Liver (tissue), 9 donors: ENCODE results near the gene DCXR. TPM values are rescaled to one million over a fixed set of nuclear protein-coding genes. Genes with fewer than 3 reads are reported as not detected.
A peak's percentile ranks its signal among the peaks of the same experiment; 100 is the strongest.

Source experiments
- DNase-seq: peaks from one replicate; pipeline ENCODE4 v3.0.0-alpha.2; 2017; ENCODE audit warnings: low spot score
- H3K27ac ChIP-seq, 2 donors: one replicate each; pipeline ENCODE4 v1.7.0; 2013; ENCODE audit warnings: inconsistent platforms in 2 of 2, low read length in 2 of 2, control low read depth in 1 of 2, low read depth in 1 of 2, mild to moderate bottlenecking in 1 of 2
- H3K27me3 ChIP-seq, 4 donors: one replicate each; pipeline versions ENCODE4 v1.6.1 to v1.7.0; 2013; ENCODE audit warnings: low read length in 3 of 4, inconsistent platforms in 1 of 4, mild to moderate bottlenecking in 1 of 4, moderate library complexity in 1 of 4; ENCODE audit not compliant: control insufficient read depth in 4 of 4, insufficient read depth in 4 of 4
- H3K36me3 ChIP-seq, 4 donors: one replicate each; pipeline versions ENCODE4 v1.6.1 to v1.7.0; 2013; ENCODE audit warnings: low read length in 3 of 4, mild to moderate bottlenecking in 3 of 4, low read depth in 1 of 4, moderate library complexity in 1 of 4; ENCODE audit not compliant: control insufficient read depth in 4 of 4, insufficient read depth in 3 of 4
- H3K4me1 ChIP-seq, 4 donors: one replicate each; pipeline versions ENCODE4 v1.6.1 to v1.7.0; 2013; ENCODE audit warnings: low read length in 3 of 4, mild to moderate bottlenecking in 3 of 4, moderate library complexity in 1 of 4; ENCODE audit not compliant: control insufficient read depth in 4 of 4, insufficient read depth in 4 of 4
- H3K4me3 ChIP-seq, 3 donors: one replicate each; pipeline versions ENCODE4 v1.6.1 to v1.7.0; 2013; ENCODE audit warnings: low read length in 3 of 3, control low read depth in 1 of 3, low read depth in 1 of 3, mild to moderate bottlenecking in 1 of 3
- H3K9ac ChIP-seq, 2 donors: one replicate each; pipeline ENCODE4 v1.7.0; 2013; ENCODE audit warnings: low read length in 2 of 2, mild to moderate bottlenecking in 2 of 2, moderate library complexity in 2 of 2, control low read depth in 1 of 2, low read depth in 1 of 2
- H3K9me3 ChIP-seq, 4 donors: one replicate each; pipeline versions ENCODE4 v1.6.1 to v1.7.0; 2013; ENCODE audit warnings: low read length in 3 of 4; ENCODE audit not compliant: control insufficient read depth in 4 of 4
- FOXA1 ChIP-seq: IDR thresholded peaks from 2 replicates; pipeline ENCODE4 v1.6.1; 2016; ENCODE audit warnings: antibody characterized with exemption
- GABPA ChIP-seq, 2 donors: IDR thresholded peaks in 1 of 2; conservative IDR thresholded peaks in 1 of 2; 2 replicates each; pipeline ENCODE4 v1.6.1; 2016; ENCODE audit warnings: antibody characterized with exemption in 2 of 2, mild to moderate bottlenecking in 1 of 2, moderate library complexity in 1 of 2
- HNF4A ChIP-seq, 2 donors: conservative IDR thresholded peaks; 2 replicates each; pipeline ENCODE4 v1.6.1; 2016; ENCODE audit warnings: antibody characterized with exemption in 2 of 2, mild to moderate bottlenecking in 2 of 2
- HNF4G ChIP-seq: IDR thresholded peaks from 2 replicates; pipeline ENCODE4 v1.6.1; 2016; ENCODE audit warnings: antibody characterized with exemption
- JUND ChIP-seq, 2 donors: IDR thresholded peaks; 2 replicates each; pipeline ENCODE4 v1.6.1; 2016; ENCODE audit warnings: antibody characterized with exemption in 2 of 2
- NR2F2 ChIP-seq: IDR thresholded peaks from 2 replicates; pipeline ENCODE4 v1.6.1; 2016; ENCODE audit warnings: antibody characterized with exemption
- RAD21 ChIP-seq, 2 donors: IDR thresholded peaks; 2 replicates each; pipeline ENCODE4 v1.6.1; 2016; ENCODE audit warnings: antibody characterized with exemption in 2 of 2, mild to moderate bottlenecking in 2 of 2
- RXRA ChIP-seq, 2 donors: IDR thresholded peaks; 2 replicates each; pipeline ENCODE4 v1.6.1; 2017 to 2018; ENCODE audit warnings: antibody characterized with exemption in 2 of 2, mild to moderate bottlenecking in 1 of 2
- SP1 ChIP-seq: IDR thresholded peaks from 2 replicates; pipeline ENCODE4 v1.6.1; 2018; ENCODE audit warnings: antibody characterized with exemption, mild to moderate bottlenecking
- TAF1 ChIP-seq: conservative IDR thresholded peaks from 2 replicates; pipeline ENCODE4 v1.6.1; 2016; ENCODE audit warnings: antibody characterized with exemption, mild to moderate bottlenecking
- YY1 ChIP-seq: IDR thresholded peaks from 2 replicates; pipeline ENCODE4 v1.6.1; 2016; ENCODE audit warnings: antibody characterized with exemption, mild to moderate bottlenecking
- WGBS: extraction: QIAGEN DNeasy Blood & Tissue Kit; methylation state at CpG from one replicate; pipeline ENCODE4 v1.1.7; 2013; 5-methylcytosine and 5-hydroxymethylcytosine counted together
- polyA plus RNA-seq, 2 donors: library from polyadenylated mRNA; stranded (reverse) in 1 of 2; unstranded in 1 of 2; fragments of 200-250 nt in 1 of 2; fragments of >200 nt in 1 of 2; fragmentation: Nextera tagmentation in 1 of 2; extraction: Ambion mirVana in 1 of 2; gene quantifications; one replicate each; pipeline versions ENCODE4 v1.2.1 to v1.2.3, GENCODE V29; 2013 to 2015
- total RNA-seq, 2 donors: library from RNA; depleted of rRNA; stranded (reverse); fragments of >200 nt; gene quantifications; one replicate each; pipeline ENCODE4 v1.2.3, GENCODE V29; 2014
- TF ChIP-seq, protein P1 (sequence below): IDR thresholded peaks from 2 replicates; pipeline ENCODE4 v1.6.1; 2016; ENCODE audit warnings: antibody characterized with exemption
- TF ChIP-seq, protein P2 (sequence below): IDR thresholded peaks from 2 replicates; pipeline ENCODE4 v1.6.1; 2016; ENCODE audit warnings: antibody characterized with exemption
- TF ChIP-seq, protein P3 (sequence below): IDR thresholded peaks from 2 replicates; pipeline ENCODE4 v1.6.1; 2016; ENCODE audit warnings: antibody characterized with exemption
- TF ChIP-seq, protein P4 (sequence below): fragments of 150-350 bp; IDR thresholded peaks from 2 replicates; pipeline ENCODE4 v1.5.1; 2017; ENCODE audit warnings: improper control_type of control experiment, low read depth, low read length; ENCODE audit not compliant: missing input control
- TF ChIP-seq, protein P5 (sequence below): IDR thresholded peaks from 2 replicates; pipeline ENCODE4 v1.6.1; 2016; ENCODE audit warnings: antibody characterized with exemption, mild to moderate bottlenecking
- donor health status: healthy.
- donor health status: healthy.
- donor health status: healthy.
- donor health status: healthy.
- donor health status: healthy.

The DCXR gene
- total and polyA plus RNA-seq, 4 donors: 58.6 to 1,190 (median 585) TPM

DNA sequence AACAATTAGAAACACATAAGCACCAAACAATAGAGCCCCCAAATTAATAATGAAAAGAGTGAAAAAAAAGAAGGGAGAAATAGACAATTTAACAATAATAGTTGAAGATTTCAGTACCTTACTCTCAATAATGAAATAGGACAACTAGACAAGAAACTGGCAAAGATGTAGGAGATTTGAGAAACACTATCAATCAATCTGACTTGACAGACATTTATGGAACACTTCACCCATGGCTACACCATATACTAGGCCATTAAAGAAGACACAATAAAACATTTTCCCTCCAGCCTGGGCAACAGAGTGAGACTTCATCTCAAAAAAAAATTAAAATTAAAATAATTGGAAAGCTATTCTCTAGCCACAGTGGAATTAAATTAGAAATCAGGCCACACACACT lies 33.1 kb upstream of the DCXR start:
- no peaks in the 10 kb centered on the region for H3K27me3 ChIP-seq
- no peak overlapping the region for H3K4me3 ChIP-seq
- no peak overlapping the region for H3K9ac ChIP-seq
- TF ChIP-seq JUND (IDR thresholded peaks at IDR 0.05) (no peak), HNF4A (conservative IDR thresholded peaks at IDR 0.05) (no peak), HNF4G (no peak), GABPA (IDR thresholded peaks at IDR 0.05 in 1 of 2, conservative IDR thresholded peaks at IDR 0.05 in 1 of 2) (no peak), TAF1 (no peak), NR2F2 (no peak), FOXA1 (no peak), RAD21 (IDR thresholded peaks at IDR 0.05) (no peak), RXRA (IDR thresholded peaks at IDR 0.05) (no peak), SP1 (no peak), YY1 (no peak)
- TF ChIP-seq, protein P1, sequence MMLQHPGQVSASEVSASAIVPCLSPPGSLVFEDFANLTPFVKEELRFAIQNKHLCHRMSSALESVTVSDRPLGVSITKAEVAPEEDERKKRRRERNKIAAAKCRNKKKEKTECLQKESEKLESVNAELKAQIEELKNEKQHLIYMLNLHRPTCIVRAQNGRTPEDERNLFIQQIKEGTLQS: no peak
- TF ChIP-seq, protein P2, sequence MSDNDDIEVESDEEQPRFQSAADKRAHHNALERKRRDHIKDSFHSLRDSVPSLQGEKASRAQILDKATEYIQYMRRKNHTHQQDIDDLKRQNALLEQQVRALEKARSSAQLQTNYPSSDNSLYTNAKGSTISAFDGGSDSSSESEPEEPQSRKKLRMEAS: no peak
- TF ChIP-seq, protein P3, sequence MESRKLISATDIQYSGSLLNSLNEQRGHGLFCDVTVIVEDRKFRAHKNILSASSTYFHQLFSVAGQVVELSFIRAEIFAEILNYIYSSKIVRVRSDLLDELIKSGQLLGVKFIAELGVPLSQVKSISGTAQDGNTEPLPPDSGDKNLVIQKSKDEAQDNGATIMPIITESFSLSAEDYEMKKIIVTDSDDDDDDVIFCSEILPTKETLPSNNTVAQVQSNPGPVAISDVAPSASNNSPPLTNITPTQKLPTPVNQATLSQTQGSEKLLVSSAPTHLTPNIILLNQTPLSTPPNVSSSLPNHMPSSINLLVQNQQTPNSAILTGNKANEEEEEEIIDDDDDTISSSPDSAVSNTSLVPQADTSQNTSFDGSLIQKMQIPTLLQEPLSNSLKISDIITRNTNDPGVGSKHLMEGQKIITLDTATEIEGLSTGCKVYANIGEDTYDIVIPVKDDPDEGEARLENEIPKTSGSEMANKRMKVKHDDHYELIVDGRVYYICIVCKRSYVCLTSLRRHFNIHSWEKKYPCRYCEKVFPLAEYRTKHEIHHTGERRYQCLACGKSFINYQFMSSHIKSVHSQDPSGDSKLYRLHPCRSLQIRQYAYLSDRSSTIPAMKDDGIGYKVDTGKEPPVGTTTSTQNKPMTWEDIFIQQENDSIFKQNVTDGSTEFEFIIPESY: no peak
- TF ChIP-seq, protein P4, sequence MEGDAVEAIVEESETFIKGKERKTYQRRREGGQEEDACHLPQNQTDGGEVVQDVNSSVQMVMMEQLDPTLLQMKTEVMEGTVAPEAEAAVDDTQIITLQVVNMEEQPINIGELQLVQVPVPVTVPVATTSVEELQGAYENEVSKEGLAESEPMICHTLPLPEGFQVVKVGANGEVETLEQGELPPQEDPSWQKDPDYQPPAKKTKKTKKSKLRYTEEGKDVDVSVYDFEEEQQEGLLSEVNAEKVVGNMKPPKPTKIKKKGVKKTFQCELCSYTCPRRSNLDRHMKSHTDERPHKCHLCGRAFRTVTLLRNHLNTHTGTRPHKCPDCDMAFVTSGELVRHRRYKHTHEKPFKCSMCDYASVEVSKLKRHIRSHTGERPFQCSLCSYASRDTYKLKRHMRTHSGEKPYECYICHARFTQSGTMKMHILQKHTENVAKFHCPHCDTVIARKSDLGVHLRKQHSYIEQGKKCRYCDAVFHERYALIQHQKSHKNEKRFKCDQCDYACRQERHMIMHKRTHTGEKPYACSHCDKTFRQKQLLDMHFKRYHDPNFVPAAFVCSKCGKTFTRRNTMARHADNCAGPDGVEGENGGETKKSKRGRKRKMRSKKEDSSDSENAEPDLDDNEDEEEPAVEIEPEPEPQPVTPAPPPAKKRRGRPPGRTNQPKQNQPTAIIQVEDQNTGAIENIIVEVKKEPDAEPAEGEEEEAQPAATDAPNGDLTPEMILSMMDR: no peak
- peaks cover 0 to 6% (median 4%) of the 10 kb centered on the region in 4 donors for H3K4me1 ChIP-seq
- DNase-seq: no peak
- H3K27ac ChIP-seq: no peak overlapping the region
- no peaks in the 10 kb centered on the region for H3K36me3 ChIP-seq
- no peaks in the 10 kb centered on the region for H3K9me3 ChIP-seq

DNA sequence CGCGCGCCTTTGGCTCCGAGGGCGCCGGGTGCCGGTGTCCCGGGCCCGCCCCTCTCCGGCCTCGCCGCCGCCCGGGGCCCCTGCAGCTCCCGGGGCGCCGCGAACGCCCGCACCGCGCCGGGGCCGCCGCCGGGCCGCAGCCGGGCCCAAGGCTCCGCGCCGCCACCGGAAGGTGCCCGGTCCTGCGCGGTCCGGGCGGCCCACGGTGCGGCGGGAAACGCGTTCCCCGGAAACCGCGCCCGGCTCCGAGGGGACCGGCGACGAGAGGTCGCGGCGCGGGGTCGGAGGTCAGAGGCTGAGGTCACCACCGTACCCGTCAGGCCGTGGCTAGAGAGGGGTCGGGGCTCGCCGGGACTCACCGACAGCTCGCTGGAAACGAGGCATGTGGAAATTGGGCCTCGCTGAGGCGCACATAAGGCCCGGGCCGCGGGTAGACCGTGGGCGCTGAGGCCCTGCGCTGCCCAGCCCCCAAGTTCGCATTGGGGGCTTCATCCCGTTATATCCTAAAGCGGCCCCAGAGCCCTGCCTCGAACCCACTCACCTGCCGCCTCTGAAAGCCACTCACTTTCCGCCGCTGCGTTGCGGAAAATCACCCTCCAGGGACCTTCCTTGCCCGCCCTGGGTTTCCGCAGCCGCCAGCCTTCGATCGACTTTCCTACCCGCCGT lies 28.3 kb upstream of the DCXR start, which contains the start of gene DUS1L:
Gene DUS1L, minus strand, starts transcription at position 167 of the 666 bp plus-strand sequence. CDS start 745 bp downstream, outside the sequence.
- Histone ChIP-seq H3K4me3 (peak within 1 kb of the TSS; percentile 61 to 96 (median 95)), H3K27ac (peak within 1 kb of the TSS; percentile 75 to 81), H3K27me3 (no peaks in the 10 kb centered on the region), H3K4me1 (peaks cover 8 to 32% (median 24%) of the 10 kb centered on the region in 4 donors), H3K36me3 (peaks cover 2 to 23% (median 6%) of the 10 kb centered on the region in 4 donors), H3K9ac (peak within 1 kb of the TSS; percentile 71 to 72), H3K9me3 (no peaks in the 10 kb centered on the region)
- TF ChIP-seq HNF4A (conservative IDR thresholded peaks at IDR 0.05) (peak in 1 of 2 donors; percentile 16), SP1 (peak; percentile 28), RXRA (IDR thresholded peaks at IDR 0.05) (peak in 1 of 2 donors; percentile 22), TAF1 (no peak), NR2F2 (peak; percentile 96), GABPA (IDR thresholded peaks at IDR 0.05 in 1 of 2, conservative IDR thresholded peaks at IDR 0.05 in 1 of 2) (peak; percentile 76 to 90)
- TF ChIP-seq, protein P5, sequence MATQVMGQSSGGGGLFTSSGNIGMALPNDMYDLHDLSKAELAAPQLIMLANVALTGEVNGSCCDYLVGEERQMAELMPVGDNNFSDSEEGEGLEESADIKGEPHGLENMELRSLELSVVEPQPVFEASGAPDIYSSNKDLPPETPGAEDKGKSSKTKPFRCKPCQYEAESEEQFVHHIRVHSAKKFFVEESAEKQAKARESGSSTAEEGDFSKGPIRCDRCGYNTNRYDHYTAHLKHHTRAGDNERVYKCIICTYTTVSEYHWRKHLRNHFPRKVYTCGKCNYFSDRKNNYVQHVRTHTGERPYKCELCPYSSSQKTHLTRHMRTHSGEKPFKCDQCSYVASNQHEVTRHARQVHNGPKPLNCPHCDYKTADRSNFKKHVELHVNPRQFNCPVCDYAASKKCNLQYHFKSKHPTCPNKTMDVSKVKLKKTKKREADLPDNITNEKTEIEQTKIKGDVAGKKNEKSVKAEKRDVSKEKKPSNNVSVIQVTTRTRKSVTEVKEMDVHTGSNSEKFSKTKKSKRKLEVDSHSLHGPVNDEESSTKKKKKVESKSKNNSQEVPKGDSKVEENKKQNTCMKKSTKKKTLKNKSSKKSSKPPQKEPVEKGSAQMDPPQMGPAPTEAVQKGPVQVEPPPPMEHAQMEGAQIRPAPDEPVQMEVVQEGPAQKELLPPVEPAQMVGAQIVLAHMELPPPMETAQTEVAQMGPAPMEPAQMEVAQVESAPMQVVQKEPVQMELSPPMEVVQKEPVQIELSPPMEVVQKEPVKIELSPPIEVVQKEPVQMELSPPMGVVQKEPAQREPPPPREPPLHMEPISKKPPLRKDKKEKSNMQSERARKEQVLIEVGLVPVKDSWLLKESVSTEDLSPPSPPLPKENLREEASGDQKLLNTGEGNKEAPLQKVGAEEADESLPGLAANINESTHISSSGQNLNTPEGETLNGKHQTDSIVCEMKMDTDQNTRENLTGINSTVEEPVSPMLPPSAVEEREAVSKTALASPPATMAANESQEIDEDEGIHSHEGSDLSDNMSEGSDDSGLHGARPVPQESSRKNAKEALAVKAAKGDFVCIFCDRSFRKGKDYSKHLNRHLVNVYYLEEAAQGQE: no peak
- DNase-seq: peak; percentile 83
- WGBS: 15% methylated on average over 88 of the region's 88 CpGs
